GM23338 (cell line): Measurements from ENCODE around the gene WWOX.

Experiments
- CTCF ChIP-seq, 2 experiments: fragments of 200-600 bp in 1 of 2; sonication (generic) in 1 of 2; conservative IDR thresholded peaks; 2 replicates each; pipeline versions ENCODE4 v1.5.1 to v1.6.1; 2016 to 2017; ENCODE audit warnings: antibody characterized with exemption in 2 of 2, low read depth in 2 of 2, mild to moderate bottlenecking in 2 of 2, moderate library complexity in 1 of 2
- POLR2AphosphoS5 ChIP-seq: IDR thresholded peaks from 2 replicates; pipeline ENCODE4 v1.6.1; 2016; ENCODE audit warnings: antibody characterized with exemption, low read depth
- TF ChIP-seq, protein P1 (sequence below): IDR thresholded peaks from one replicate; pipeline ENCODE4 v1.6.1; 2018; ENCODE audit warnings: antibody characterized with exemption; ENCODE audit not compliant: unreplicated experiment

GRCh38 chr16:78180349-78180748 is 80.9 kb downstream of the WWOX start:
- TF ChIP-seq CTCF (conservative IDR thresholded peaks at IDR 0.05; ENCODE audit: low read depth in 2 of 2) (no peak), POLR2AphosphoS5 (no peak)
- TF ChIP-seq, protein P1, sequence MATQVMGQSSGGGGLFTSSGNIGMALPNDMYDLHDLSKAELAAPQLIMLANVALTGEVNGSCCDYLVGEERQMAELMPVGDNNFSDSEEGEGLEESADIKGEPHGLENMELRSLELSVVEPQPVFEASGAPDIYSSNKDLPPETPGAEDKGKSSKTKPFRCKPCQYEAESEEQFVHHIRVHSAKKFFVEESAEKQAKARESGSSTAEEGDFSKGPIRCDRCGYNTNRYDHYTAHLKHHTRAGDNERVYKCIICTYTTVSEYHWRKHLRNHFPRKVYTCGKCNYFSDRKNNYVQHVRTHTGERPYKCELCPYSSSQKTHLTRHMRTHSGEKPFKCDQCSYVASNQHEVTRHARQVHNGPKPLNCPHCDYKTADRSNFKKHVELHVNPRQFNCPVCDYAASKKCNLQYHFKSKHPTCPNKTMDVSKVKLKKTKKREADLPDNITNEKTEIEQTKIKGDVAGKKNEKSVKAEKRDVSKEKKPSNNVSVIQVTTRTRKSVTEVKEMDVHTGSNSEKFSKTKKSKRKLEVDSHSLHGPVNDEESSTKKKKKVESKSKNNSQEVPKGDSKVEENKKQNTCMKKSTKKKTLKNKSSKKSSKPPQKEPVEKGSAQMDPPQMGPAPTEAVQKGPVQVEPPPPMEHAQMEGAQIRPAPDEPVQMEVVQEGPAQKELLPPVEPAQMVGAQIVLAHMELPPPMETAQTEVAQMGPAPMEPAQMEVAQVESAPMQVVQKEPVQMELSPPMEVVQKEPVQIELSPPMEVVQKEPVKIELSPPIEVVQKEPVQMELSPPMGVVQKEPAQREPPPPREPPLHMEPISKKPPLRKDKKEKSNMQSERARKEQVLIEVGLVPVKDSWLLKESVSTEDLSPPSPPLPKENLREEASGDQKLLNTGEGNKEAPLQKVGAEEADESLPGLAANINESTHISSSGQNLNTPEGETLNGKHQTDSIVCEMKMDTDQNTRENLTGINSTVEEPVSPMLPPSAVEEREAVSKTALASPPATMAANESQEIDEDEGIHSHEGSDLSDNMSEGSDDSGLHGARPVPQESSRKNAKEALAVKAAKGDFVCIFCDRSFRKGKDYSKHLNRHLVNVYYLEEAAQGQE: no peak
